ENCODE data around the gene EMC10. TPM values are rescaled to one million over a fixed set of nuclear protein-coding genes. Genes with fewer than 3 reads are reported as not detected.

The EMC10 gene
- polyA plus RNA-seq, 1 of the 3 experiments (the other 2 are of a cell fraction), result 218 TPM

DNA sequence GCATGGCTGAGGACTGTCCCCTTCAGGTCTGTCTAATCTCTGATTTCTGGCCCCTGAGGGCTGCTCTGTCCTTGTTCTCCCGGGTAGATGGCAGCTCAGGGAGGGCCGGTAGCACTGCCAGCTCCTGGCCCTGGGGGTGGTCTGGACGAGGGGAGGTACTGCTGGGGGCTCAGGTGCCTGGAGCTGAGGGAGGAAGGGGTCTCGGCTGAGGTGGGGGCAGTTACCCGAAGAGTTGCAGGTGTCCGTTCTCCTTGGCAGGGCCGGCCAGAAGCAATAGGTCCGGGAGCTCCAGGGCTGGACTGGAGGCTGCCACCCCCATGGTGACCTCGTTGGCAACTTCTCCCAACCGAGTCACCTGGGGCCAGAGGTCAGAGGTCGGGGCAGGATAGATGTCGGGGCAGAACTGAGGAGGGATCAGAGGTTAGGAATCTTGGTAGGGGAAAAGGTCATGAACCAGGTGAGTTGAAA, 1.2 kb upstream of the EMC10 start:
- ChIA-PET CTCF (interaction anchor here (0.9 to 1.9 kb wide), 3 partner anchors 9 to 81 kb away, joined by 3 to 7 read pairs (median 7); no protein-coding TSS in a partner anchor), POLR2A (no interaction called here)
- WGBS (ENCODE audit: low lambda C conversion rate), result 43% methylated on average over 9 of the region's 12 CpGs
- Histone ChIP-seq H3K4me1 (ENCODE audit: control insufficient read depth in 1 of 2, insufficient read depth in 2 of 2, low read depth in 1 of 2, low read length in 1 of 2) (peaks cover 6 to 9% of the 10 kb centered on the region in 2 experiments; a peak in 2 of 4 replicates), H4K20me1 (ENCODE audit: insufficient read depth) (no peaks in the 10 kb centered on the region), H3K4me2 (no peak overlapping the region), H3K4me3 (ENCODE audit: low read depth in 2 of 2, low read length in 1 of 2) (no peak overlapping the region), H3K9me2 (no peaks in the 10 kb centered on the region), H3K9ac (no peak overlapping the region), H3K79me2 (ENCODE audit: insufficient read depth) (peaks cover 16% of the 10 kb centered on the region), H3K36me3 (replicated peaks in 1 of 2; ENCODE audit: control insufficient read depth in 1 of 2, insufficient read depth in 2 of 2, low read length in 1 of 2) (peaks cover 6 to 11% of the 10 kb centered on the region in 2 experiments), H3F3A (replicated peaks; ENCODE audit: insufficient read depth) (peaks cover 15% of the 10 kb centered on the region), H3K9me3 (no peaks in the 10 kb centered on the region), H2AFZ (ENCODE audit: low read depth) (no peak overlapping the region), H3K27me3 (ENCODE audit: insufficient read depth) (no peaks in the 10 kb centered on the region), H3K27ac (ENCODE audit: low read depth in 2 of 2, low read length in 1 of 2) (no peak overlapping the region)
- DNase-seq, result no peak
- TF ChIP-seq FOXJ3 (CRISPR knock-in tag; IDR thresholded peaks at IDR 0.05), result no peak
- TF ChIP-seq RFX5 (IDR thresholded peaks at IDR 0.05; ENCODE audit: low read length), result no peak
- TF ChIP-seq EP300 (IDR thresholded peaks at IDR 0.05; ENCODE audit: borderline replicate concordance in 1 of 2, low read depth in 1 of 2, low read length in 1 of 2), result no peak
- TF ChIP-seq EZH2phosphoT487 (IDR thresholded peaks at IDR 0.05; ENCODE audit: borderline replicate concordance, low read depth), result no peak
- TF ChIP-seq, protein P1, sequence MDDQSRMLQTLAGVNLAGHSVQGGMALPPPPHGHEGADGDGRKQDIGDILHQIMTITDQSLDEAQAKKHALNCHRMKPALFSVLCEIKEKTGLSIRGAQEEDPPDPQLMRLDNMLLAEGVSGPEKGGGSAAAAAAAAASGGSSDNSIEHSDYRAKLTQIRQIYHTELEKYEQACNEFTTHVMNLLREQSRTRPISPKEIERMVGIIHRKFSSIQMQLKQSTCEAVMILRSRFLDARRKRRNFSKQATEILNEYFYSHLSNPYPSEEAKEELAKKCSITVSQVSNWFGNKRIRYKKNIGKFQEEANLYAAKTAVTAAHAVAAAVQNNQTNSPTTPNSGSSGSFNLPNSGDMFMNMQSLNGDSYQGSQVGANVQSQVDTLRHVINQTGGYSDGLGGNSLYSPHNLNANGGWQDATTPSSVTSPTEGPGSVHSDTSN (IDR thresholded peaks at IDR 0.05), result no peak
- TF ChIP-seq TEAD4 (IDR thresholded peaks at IDR 0.05; ENCODE audit: borderline replicate concordance, insufficient read depth), result no peak
- no peak for TF ChIP-seq YY1 (IDR thresholded peaks at IDR 0.05; ENCODE audit: low read depth)
- no peak for TF ChIP-seq SMC3 (IDR thresholded peaks at IDR 0.05; ENCODE audit: low read depth, low read length)
- no peak for TF ChIP-seq GATA2 (CRISPR knock-in tag; IDR thresholded peaks at IDR 0.05)
- TF ChIP-seq, protein P2, sequence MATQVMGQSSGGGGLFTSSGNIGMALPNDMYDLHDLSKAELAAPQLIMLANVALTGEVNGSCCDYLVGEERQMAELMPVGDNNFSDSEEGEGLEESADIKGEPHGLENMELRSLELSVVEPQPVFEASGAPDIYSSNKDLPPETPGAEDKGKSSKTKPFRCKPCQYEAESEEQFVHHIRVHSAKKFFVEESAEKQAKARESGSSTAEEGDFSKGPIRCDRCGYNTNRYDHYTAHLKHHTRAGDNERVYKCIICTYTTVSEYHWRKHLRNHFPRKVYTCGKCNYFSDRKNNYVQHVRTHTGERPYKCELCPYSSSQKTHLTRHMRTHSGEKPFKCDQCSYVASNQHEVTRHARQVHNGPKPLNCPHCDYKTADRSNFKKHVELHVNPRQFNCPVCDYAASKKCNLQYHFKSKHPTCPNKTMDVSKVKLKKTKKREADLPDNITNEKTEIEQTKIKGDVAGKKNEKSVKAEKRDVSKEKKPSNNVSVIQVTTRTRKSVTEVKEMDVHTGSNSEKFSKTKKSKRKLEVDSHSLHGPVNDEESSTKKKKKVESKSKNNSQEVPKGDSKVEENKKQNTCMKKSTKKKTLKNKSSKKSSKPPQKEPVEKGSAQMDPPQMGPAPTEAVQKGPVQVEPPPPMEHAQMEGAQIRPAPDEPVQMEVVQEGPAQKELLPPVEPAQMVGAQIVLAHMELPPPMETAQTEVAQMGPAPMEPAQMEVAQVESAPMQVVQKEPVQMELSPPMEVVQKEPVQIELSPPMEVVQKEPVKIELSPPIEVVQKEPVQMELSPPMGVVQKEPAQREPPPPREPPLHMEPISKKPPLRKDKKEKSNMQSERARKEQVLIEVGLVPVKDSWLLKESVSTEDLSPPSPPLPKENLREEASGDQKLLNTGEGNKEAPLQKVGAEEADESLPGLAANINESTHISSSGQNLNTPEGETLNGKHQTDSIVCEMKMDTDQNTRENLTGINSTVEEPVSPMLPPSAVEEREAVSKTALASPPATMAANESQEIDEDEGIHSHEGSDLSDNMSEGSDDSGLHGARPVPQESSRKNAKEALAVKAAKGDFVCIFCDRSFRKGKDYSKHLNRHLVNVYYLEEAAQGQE (IDR thresholded peaks at IDR 0.05; ENCODE audit: low read depth, low read length), result no peak
- no peak for TF ChIP-seq RCOR1 (IDR thresholded peaks at IDR 0.05; ENCODE audit: low read length)
- TF ChIP-seq, protein P3, sequence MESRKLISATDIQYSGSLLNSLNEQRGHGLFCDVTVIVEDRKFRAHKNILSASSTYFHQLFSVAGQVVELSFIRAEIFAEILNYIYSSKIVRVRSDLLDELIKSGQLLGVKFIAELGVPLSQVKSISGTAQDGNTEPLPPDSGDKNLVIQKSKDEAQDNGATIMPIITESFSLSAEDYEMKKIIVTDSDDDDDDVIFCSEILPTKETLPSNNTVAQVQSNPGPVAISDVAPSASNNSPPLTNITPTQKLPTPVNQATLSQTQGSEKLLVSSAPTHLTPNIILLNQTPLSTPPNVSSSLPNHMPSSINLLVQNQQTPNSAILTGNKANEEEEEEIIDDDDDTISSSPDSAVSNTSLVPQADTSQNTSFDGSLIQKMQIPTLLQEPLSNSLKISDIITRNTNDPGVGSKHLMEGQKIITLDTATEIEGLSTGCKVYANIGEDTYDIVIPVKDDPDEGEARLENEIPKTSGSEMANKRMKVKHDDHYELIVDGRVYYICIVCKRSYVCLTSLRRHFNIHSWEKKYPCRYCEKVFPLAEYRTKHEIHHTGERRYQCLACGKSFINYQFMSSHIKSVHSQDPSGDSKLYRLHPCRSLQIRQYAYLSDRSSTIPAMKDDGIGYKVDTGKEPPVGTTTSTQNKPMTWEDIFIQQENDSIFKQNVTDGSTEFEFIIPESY (IDR thresholded peaks at IDR 0.05; ENCODE audit: borderline replicate concordance, low read depth), result no peak
- no peak for TF ChIP-seq NRF1 (IDR thresholded peaks at IDR 0.05; ENCODE audit: low read depth, low read length)
- TF ChIP-seq MEF2A (IDR thresholded peaks at IDR 0.05; ENCODE audit: borderline replicate concordance, low read depth), result no peak
- TF ChIP-seq, protein P4, sequence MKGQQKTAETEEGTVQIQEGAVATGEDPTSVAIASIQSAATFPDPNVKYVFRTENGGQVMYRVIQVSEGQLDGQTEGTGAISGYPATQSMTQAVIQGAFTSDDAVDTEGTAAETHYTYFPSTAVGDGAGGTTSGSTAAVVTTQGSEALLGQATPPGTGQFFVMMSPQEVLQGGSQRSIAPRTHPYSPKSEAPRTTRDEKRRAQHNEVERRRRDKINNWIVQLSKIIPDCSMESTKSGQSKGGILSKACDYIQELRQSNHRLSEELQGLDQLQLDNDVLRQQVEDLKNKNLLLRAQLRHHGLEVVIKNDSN (IDR thresholded peaks at IDR 0.05; ENCODE audit: borderline replicate concordance, low read depth), result no peak
- no peak for TF ChIP-seq MXI1 (IDR thresholded peaks at IDR 0.05; ENCODE audit: low read depth, low read length)

All from SK-N-SH (cell line).